Smooth muscle cell (in vitro differentiated cells): ENCODE measurements around the gene NPB. TPM values are rescaled to one million over a fixed set of nuclear protein-coding genes. Genes with fewer than 3 reads are reported as not detected.

Experiments used
- DNase-seq: peaks from one replicate; lab custom pipeline; 2025; ENCODE audit not compliant: unreplicated experiment; lab: John Stamatoyannopoulos, UW
- H2AFZ ChIP-seq: fragments of 200-600 bp; sonication (generic); 2 replicates; pipeline ENCODE4 v1.6.0; 2016; ENCODE audit warnings: antibody characterized with exemption, low read depth, mild to moderate bottlenecking
- H3F3A ChIP-seq: fragments of 200-600 bp; sonication (generic); 2 replicates; pipeline ENCODE4 v1.6.0; 2017; ENCODE audit warnings: antibody characterized with exemption, low read depth
- H3K27ac ChIP-seq: fragments of 200-600 bp; sonication (generic); 2 replicates; pipeline ENCODE4 v1.5.1; 2016; ENCODE audit warnings: low read depth, mild to moderate bottlenecking
- H3K27me3 ChIP-seq: fragments of 200-600 bp; sonication (generic); 2 replicates; pipeline ENCODE4 v1.6.1; 2016; ENCODE audit warnings: low read depth, mild to moderate bottlenecking
- H3K36me3 ChIP-seq: fragments of 200-600 bp; sonication (generic); 2 replicates; pipeline ENCODE4 v1.5.1; 2016; ENCODE audit warnings: low read depth
- H3K4me1 ChIP-seq: fragments of 200-600 bp; sonication (generic); 2 replicates; pipeline ENCODE4 v1.5.1; 2016; ENCODE audit warnings: low read depth
- H3K4me2 ChIP-seq: fragments of 200-600 bp; sonication (generic); 2 replicates; pipeline ENCODE4 v1.6.0; 2016; ENCODE audit warnings: mild to moderate bottlenecking
- H3K4me3 ChIP-seq: fragments of 200-600 bp; sonication (generic); 2 replicates; pipeline ENCODE4 v1.5.1; 2016; ENCODE audit warnings: mild to moderate bottlenecking
- H3K79me2 ChIP-seq: fragments of 200-600 bp; sonication (generic); 2 replicates; pipeline ENCODE4 v1.6.0; 2016; ENCODE audit warnings: low read depth, mild to moderate bottlenecking
- H3K9ac ChIP-seq: fragments of 200-600 bp; sonication (generic); 2 replicates; pipeline ENCODE4 v1.6.0; 2016; ENCODE audit warnings: low read depth
- H3K9me3 ChIP-seq: fragments of 200-600 bp; sonication (generic); replicated peaks from 2 replicates; pipeline ENCODE4 v1.5.1; 2016; ENCODE audit warnings: low read depth
- H4K20me1 ChIP-seq: fragments of 200-600 bp; sonication (generic); 2 replicates; pipeline ENCODE4 v1.6.0; 2016; ENCODE audit warnings: low read depth
- WGBS: methylation state at CpG from one replicate; pipeline ENCODE4 v1.1.7; 2016; ENCODE audit warnings: low lambda C conversion rate; 5-methylcytosine and 5-hydroxymethylcytosine counted together
- polyA plus RNA-seq: library from polyadenylated mRNA; unstranded; fragments of >200 nt; fragmentation: Nextera tagmentation; extraction: Ambion mirVana; gene quantifications from 2 replicates; pipeline ENCODE4 v1.2.1, GENCODE V29; 2016
- total RNA-seq: library from RNA; depleted of rRNA; stranded (reverse); fragments of >200 nt; gene quantifications from 2 replicates; pipeline ENCODE4 v1.2.3, GENCODE V29; 2014
- TF ChIP-seq, protein P1 (sequence below): fragments of 200-600 bp; sonication (generic); IDR thresholded peaks from 2 replicates; pipeline ENCODE4 v1.5.1; 2017; ENCODE audit warnings: borderline replicate concordance, mild to moderate bottlenecking, antibody characterized with exemption; ENCODE audit not compliant: insufficient read depth, poor library complexity, severe bottlenecking

NPB gene
- total and polyA plus RNA-seq, 2 experiments from 2014 or later: 7.9 to 14.4 TPM

DNA sequence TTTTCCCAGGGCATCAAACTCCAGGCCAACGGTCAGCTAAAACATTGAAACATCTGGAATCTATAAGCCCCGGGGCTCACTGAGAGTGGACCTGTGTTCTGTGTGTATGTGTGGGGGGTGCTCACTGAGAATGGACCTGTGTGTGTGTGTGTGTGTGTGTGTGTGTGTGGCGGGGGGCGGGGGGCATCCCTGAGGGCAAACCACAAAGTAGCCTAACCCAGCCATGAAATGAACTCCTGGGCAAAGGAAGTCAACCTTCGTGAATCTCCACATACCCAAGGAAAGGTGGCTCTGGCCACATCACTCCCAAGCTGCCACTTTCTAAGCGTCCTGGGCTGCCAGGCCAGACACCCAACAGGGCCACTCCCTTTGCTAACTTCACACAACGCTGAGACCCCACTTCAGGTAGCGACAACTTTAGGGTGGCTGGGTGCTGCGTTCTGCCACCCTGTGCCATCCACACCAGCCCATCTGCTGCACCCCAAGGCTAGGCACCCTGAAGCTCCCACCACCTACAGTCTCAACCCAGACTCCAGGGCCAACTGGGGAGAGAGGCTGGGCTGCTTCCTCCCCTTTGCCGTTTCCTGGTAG is 23.9 kb downstream of the NPB start:
- H3K4me2 ChIP-seq: peak overlapping the region; percentile 98
- peak overlapping the region; percentile 100 for H3K27ac ChIP-seq
- H3K27me3 ChIP-seq: no peaks in the 10 kb centered on the region
- TF ChIP-seq, protein P1, sequence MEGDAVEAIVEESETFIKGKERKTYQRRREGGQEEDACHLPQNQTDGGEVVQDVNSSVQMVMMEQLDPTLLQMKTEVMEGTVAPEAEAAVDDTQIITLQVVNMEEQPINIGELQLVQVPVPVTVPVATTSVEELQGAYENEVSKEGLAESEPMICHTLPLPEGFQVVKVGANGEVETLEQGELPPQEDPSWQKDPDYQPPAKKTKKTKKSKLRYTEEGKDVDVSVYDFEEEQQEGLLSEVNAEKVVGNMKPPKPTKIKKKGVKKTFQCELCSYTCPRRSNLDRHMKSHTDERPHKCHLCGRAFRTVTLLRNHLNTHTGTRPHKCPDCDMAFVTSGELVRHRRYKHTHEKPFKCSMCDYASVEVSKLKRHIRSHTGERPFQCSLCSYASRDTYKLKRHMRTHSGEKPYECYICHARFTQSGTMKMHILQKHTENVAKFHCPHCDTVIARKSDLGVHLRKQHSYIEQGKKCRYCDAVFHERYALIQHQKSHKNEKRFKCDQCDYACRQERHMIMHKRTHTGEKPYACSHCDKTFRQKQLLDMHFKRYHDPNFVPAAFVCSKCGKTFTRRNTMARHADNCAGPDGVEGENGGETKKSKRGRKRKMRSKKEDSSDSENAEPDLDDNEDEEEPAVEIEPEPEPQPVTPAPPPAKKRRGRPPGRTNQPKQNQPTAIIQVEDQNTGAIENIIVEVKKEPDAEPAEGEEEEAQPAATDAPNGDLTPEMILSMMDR: no peak
- H3K79me2 ChIP-seq: peaks cover 61% of the 10 kb centered on the region
- peaks cover 10% of the 10 kb centered on the region for H3F3A ChIP-seq
- DNase-seq: no peak
- peak overlapping the region; percentile 100 for H3K9ac ChIP-seq
- no peaks in the 10 kb centered on the region for H3K36me3 ChIP-seq
- WGBS: 66% methylated on average over 10 of the region's 10 CpGs
- H3K9me3 ChIP-seq: no peaks in the 10 kb centered on the region
- H3K4me3 ChIP-seq: peak overlapping the region; percentile 92
- no peak overlapping the region for H2AFZ ChIP-seq
- H3K4me1 ChIP-seq: peaks cover 32% of the 10 kb centered on the region
- peaks cover 58% of the 10 kb centered on the region for H4K20me1 ChIP-seq

DNA sequence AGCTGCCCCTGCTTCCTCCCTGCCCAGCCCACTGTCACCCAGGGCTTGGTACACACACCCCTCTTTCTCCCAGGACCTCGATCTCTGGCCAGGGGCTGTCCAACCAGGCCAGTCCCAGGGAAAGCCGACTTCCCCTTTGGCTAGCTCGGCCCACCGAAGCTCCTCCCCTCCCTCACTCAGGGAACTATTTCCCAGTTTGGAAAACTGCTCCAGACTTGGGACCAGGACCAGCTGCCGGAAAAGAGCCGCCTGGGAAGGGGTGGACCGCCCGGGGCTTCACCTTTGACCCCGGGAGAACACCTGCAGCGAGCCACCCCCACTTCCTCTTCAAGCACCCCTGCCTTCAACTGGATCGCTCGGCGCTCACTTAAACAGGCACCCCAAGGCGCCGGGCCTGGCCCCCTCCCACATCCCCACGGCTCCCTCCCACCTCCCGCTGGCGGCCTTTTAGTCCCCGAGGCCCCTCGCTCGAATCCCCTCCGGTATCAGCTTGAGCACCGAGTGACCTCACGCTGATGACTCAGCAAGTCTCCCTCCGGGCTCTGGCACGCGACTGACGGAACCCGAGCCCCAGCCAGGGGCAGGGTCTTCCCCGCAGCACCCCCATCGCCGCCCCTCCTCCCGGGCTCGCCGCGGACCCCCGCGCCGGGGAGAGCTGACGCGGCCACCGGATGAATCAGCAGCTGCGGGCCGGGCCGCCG is 24.6 kb downstream of the NPB start:
- peaks cover 10% of the 10 kb centered on the region for H3F3A ChIP-seq
- peak overlapping the region; percentile 100 for H3K9ac ChIP-seq
- peak; percentile 72 for DNase-seq
- H4K20me1 ChIP-seq: peaks cover 51% of the 10 kb centered on the region
- 0% methylated on average over 33 of the region's 46 CpGs for WGBS
- peak overlapping the region; percentile 98 for H3K4me2 ChIP-seq
- H3K27ac ChIP-seq: peak overlapping the region; percentile 100
- no peak overlapping the region for H2AFZ ChIP-seq
- no peaks in the 10 kb centered on the region for H3K9me3 ChIP-seq
- TF ChIP-seq, protein P1: no peak
- peaks cover 32% of the 10 kb centered on the region for H3K4me1 ChIP-seq
- no peaks in the 10 kb centered on the region for H3K27me3 ChIP-seq
- H3K4me3 ChIP-seq: peak overlapping the region; percentile 92
- no peaks in the 10 kb centered on the region for H3K36me3 ChIP-seq
- peaks cover 55% of the 10 kb centered on the region for H3K79me2 ChIP-seq

DNA sequence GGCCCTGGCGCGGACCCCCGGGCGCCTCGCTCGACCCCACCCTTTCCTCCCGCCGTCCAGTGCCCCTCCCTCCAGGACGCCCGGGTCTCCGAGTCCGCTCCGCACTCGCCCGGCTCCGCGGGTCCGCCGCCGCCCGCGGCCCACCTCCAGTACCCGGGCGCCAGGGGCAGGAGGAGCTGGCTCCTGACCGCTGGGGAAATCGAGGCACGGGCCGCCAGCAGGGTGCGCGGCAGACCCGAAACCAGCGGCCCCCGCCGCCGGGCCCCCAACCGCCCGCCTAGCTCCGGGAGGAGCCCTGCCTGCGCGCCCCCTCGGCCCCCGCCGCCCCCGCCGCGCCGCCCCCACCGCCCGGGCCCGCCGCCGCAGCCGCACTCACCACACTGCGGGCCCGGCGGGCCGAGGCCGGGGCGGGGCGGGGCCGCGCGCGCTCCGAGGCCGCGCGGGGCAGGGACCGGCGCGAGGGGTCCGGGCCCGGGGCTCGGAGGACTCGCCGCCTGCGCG is 25.2 kb downstream of the NPB start:
- H2AFZ ChIP-seq: no peak overlapping the region
- peaks cover 10% of the 10 kb centered on the region for H3F3A ChIP-seq
- peak overlapping the region; percentile 100 for H3K9ac ChIP-seq
- peaks cover 45% of the 10 kb centered on the region for H4K20me1 ChIP-seq
- H3K27me3 ChIP-seq: no peaks in the 10 kb centered on the region
- H3K79me2 ChIP-seq: peaks cover 49% of the 10 kb centered on the region
- TF ChIP-seq, protein P1: no peak
- no peaks in the 10 kb centered on the region for H3K9me3 ChIP-seq
- H3K4me2 ChIP-seq: peak overlapping the region; percentile 98
- H3K27ac ChIP-seq: peak overlapping the region; percentile 100
- peaks cover 32% of the 10 kb centered on the region for H3K4me1 ChIP-seq
- H3K4me3 ChIP-seq: peak overlapping the region; percentile 92
- WGBS: 0% methylated on average over 6 of the region's 78 CpGs
- H3K36me3 ChIP-seq: no peaks in the 10 kb centered on the region
- DNase-seq: no peak
